DMS 273 treated with DMSO at 0.1 percent for 48 hours (cell line): ENCODE data around the gene SPATA13.
"Not testable (repeated sequence)": the region's sequence is repeated elsewhere in the genome, so short reads cannot be mapped to it uniquely, and the experiment has no call there.

Experiments
- DNase-seq: peaks from one replicate; lab custom pipeline; 2025; lab: John Stamatoyannopoulos, UW

Gene SPATA13

GRCh38 chr13:24196593-24197197, 36.2 kb downstream of the SPATA13 start:
- no peak for DNase-seq

DNA sequence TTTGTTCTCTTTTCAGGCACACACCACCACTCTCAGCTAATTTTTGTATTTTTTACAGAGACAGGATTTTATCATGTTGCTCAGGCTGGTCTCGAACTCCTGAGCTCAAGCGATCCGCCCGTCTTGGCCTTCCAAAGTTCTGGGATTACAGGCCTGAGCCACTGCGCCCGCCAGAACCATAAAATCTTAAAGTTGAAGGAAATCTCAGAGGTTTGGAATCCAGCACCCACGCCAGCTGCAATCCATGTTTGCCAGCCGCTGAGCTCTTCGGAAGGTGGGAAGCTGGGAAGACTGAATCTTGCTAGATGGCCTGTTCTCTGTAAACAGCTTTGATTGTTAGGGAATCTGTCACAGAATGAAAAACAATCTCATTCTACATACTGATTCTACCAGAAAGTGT, 38.5 kb downstream of the SPATA13 start:
- DNase-seq, result no peak

DNA sequence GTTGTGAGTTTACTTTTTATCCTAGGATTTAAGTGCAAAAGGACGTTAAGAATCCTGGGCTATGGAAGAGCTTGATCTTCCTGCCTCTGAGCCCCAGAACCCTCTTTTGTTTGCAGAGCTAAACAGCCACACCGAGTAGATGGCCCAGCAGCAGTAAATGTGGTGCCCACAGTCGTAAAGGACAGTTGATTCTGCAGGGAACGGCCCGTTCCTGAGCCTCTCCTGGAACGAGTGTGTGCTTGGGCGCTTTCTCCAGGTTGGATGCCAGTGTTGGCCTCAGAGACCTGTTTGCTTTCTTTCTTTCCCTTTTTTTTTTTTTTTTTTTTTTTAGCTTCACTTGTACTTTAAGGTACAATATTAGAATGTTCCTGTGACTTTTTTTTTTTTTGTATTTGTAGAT, 41.7 kb downstream of the SPATA13 start:
- no peak for DNase-seq

DNA sequence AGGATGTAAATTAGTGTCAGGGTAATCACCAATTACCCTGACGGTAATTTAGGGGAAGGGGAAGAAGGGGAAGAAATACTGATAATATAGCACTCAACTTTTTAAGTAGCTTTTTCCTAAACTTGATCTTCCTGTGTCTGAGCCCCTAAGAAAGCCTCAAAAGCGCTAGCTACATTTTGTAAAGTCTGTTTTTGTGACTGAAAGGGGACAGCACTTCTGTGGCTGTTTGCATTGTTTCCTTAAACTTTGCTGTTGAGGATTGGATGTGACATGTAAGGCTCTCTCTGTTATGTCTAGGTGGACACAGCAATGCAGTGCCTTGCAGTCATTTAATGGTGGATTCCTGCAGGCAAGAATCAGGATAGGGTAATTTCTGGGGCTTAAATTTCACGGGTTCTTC, 42.8 kb downstream of the SPATA13 start:
- DNase-seq, result no peak

GRCh38 chr13:24203811-24204210, 43.3 kb downstream of the SPATA13 start:
- DNase-seq, result no peak

- DNase-seq, result not testable (repeated sequence)
Observed at GRCh38 chr13:24205076-24205475, 44.6 kb downstream of the SPATA13 start.

GRCh38 chr13:24207841-24208667, 47.5 kb downstream of the SPATA13 start:
- no peak for DNase-seq

GRCh38 chr13:24209138-24209537, 48.6 kb downstream of the SPATA13 start:
- no peak for DNase-seq

GRCh38 chr13:24212254-24212653, 51.7 kb downstream of the SPATA13 start:
- DNase-seq, result no peak

DNA sequence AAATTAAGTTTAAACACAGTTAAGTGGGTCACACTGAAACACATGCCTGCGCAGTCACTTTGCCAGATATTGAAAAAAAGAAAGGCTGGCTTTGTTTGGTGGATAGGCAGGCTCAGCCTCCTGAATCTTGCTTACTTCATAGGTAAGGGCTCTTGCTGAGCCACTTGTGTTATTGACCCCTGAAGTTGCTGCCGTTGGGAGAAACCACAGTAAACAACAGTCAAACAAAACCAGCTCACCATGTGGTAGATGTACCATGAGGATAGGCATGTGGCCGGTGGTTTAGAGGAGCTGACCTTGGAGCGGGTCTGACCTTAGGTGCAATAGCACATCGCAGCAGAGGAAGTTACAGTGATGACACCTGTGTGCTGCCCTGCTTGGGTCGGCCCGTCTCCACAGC, 52.2 kb downstream of the SPATA13 start:
- DNase-seq, result no peak

- no peak for DNase-seq
Observed at GRCh38 chr13:24213932-24214331, 53.4 kb downstream of the SPATA13 start.

DNA sequence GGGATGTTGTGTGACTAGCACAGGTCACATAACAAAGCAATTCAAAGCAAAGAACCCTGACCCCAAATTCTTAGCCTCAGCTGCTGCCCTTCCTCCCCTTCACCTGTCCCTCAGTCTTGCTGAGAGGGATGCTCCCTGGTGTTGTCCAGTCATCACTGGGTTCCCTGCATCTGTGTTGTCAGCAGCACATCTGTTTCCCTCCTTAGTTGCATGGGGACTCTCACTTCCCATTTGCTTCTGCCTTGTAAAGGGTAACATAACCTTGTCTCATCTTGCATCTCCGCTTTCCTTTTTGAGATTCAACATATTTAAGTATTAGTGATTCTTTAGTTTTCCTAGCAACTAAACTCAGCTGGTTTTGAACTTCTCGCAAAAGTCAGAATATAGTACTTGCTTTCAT, 54.0 kb downstream of the SPATA13 start:
- DNase-seq, result no peak

DNA sequence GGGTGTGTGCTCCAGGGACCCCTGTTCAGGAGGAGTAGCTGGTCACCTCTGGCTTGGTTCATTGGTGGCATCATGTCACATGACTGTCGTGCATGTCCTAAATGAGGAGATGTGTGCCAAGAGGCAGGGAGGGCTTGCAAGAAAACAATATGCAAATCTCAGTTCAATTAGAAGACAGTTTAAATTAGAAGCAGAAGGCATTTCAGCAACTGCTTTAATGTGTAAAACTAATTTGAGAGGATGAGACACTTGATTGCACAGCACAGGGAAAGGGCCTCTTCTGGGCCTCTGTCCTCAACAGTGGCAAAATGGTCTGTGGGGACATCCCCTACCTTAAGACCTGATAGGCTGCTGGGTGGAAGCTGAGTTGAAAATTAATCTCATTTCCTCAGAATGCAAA, 54.6 kb downstream of the SPATA13 start:
- DNase-seq, result no peak

DNA sequence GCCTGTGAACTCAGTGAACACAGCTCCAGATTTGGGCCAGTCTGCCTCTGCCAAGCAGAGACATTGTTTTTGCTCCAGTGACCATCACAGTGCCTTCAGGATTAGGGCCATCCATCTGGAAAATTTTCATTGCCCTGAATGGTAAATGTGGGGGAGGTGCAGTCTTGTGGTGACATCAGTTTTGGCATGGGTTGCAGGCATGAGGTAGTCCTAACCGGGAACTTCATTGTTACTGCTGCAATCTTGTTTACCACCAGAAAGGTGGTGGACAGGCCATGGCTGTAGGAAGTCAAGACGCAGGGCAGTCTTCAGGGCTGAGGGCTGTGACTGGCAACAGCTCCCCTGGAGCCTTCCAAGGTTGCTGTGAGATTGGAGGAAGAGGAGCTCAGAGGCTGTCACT, 55.2 kb downstream of the SPATA13 start:
- no peak for DNase-seq

- no peak for DNase-seq
Observed at GRCh38 chr13:24216176-24216575, 55.7 kb downstream of the SPATA13 start.

DNA sequence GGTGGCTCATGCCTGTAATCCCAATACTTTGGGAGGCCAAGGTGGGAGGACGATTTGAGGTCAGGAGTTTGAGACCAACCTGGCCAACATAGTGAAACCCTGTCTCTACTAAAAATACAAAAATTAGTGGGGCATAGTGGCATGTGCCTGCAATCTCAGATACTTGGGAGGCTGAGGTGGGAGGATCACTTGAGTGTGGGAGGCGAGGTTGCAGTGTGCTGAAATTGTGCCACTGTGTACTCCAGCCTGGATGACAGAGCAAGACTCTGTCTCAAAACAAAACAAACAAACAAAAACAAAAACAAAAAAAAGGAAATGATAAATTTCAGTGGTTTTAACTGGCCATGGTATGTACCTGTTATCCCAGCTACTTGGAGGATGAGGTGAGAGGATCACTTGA, 56.3 kb downstream of the SPATA13 start:
- DNase-seq, result not testable (repeated sequence)

- no peak for DNase-seq
Observed at GRCh38 chr13:24217601-24218281, 57.2 kb downstream of the SPATA13 start.

DNA sequence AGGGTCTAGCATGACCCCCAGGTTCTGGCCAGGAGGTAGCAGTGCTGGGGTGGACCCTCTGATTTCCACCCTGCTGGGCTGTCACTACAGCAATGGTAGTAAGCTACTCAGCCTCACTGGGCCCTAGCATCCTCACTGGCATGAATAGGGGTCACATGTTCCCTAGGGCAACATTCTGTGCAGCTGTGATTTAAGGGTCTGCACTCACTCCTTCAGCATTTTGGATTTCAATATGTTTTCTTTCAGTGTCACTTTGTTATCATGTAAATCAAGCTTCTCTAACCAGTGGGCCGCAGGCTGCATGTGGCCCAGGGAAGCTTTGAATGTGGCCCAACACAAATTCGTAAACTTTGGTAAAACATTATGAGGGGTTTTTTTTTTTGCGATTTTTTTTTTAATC, 57.8 kb downstream of the SPATA13 start:
- no peak for DNase-seq

DNA sequence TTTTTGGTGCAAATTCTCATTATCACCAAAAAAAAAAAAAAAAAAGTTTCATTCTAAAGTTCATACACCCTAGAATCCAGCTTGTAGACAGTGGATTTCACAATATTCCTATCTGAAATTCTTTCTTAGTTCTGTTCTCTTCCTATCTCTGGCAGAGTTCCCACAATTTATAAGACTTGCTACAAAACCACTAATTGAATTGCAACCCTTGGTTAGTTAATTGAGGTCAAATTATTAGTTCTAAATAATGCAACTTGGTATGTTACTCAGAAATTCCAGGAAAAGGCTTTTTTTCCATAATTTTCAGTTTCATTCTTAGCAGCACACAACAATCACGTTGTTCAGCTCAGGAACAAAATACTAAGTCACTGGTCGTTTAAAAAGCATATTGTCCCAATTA, 58.5 kb downstream of the SPATA13 start:
- DNase-seq, result no peak

DNA sequence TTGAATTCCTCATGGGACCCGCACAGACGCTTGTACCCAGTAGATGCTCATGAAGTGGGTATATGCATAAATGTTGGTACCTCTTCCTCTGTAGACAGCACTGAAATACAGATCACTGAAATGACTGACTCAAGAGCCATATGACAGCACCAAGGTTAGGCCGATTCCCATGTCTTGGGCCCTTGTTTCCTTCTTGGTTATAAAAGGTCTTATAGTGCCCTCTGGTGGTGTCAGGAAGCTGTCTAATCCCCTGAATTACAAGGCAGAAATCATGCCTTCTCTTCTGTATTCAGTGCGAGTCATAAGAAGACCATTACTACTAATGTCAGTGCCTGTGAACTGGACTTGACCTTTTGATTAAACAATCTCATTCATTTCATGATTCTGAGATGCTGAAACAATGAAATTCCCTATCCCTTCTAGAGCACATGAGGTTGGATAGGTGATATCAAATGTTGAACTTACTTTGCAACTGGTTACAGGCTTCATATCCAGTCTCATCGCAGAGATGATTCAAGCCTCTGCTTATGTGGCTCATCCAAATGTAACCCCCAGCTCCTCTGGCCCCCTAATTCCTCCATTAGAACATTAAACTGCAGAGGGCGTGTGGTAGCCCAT, 59.7 kb downstream of the SPATA13 start:
- no peak for DNase-seq

GRCh38 chr13:24221007-24221406, 60.5 kb downstream of the SPATA13 start:
- no peak for DNase-seq

- no peak for DNase-seq
Observed at GRCh38 chr13:24222756-24223155, 62.2 kb downstream of the SPATA13 start.
